Ectodermal cell (in vitro differentiated cells): ENCODE results near the gene TNFSF13B.

Experiments used
- H3K27ac ChIP-seq: 2 replicates; pipeline ENCODE4 v1.7.0; 2013; ENCODE audit warnings: mild to moderate bottlenecking, low read depth, low read length; ENCODE audit not compliant: insufficient read depth, poor library complexity, severe bottlenecking
- H3K27me3 ChIP-seq: 2 replicates; pipeline ENCODE4 v1.7.0; 2013; ENCODE audit warnings: mild to moderate bottlenecking, low read length; ENCODE audit not compliant: insufficient read depth, control insufficient read depth, poor library complexity, severe bottlenecking
- H3K36me3 ChIP-seq: one replicate; pipeline ENCODE4 v1.7.0; 2013; ENCODE audit warnings: low read length; ENCODE audit not compliant: control insufficient read depth, insufficient read depth
- H3K4me1 ChIP-seq: one replicate; pipeline ENCODE4 v1.7.0; 2013; ENCODE audit warnings: low read length; ENCODE audit not compliant: control insufficient read depth, insufficient read depth
- H3K4me3 ChIP-seq: 2 replicates; pipeline ENCODE4 v1.7.0; 2013; ENCODE audit warnings: low read depth, low read length, control low read depth; ENCODE audit not compliant: insufficient read depth
- H3K9me3 ChIP-seq: 2 replicates; pipeline ENCODE4 v1.7.0; 2013; ENCODE audit warnings: mild to moderate bottlenecking, low read length, moderate library complexity; ENCODE audit not compliant: control insufficient read depth
- WGBS, 2 experiments: methylation state at CpG; one replicate each; pipeline ENCODE4 v1.1.7; 2013; ENCODE audit warnings: missing lambda C conversion rate in 2 of 2; 5-methylcytosine and 5-hydroxymethylcytosine counted together

Gene TNFSF13B

DNA sequence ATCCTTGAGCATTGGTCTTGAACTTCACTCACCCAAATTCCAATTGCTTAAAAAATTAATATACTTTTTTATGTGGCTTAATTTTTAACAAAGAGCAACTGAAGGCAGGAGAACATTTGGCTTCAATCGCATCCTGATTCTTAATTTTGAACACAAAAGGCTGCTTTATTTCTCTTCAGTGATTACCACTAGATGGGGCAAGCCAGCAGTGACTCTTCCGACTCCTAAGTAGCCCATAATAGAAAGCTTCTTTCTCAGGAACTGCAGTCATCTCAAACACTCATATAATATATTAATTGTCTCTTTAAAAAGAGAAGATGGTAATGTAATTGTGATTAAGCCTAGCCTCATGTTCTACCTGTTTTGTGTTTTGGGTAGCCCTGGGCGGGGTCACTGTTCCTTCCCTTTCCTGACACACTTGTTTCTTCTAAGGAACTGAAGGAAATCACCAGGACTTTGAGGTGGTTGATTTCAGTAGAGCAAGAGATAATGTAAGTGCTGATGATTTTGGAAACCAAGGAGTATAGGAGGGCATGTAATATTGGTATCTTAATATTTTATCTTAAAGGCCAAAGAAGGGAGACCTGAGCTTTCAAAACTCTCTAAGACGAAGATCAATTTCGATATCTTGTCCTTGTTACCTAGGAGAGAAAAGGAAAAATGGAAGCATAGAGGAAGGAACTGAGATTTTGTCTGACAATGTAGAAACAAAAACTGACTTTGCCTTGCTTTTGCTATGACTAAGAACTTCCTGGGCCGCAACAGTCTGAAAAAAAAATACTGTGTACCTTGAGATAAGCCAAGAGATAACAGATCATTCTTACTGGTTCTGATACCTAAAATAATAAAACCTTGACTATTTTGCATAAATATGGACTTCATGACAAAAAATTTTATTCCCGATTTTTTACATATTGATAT is 73.1 kb downstream of the TNFSF13B start:
- H3K4me3 ChIP-seq, result no peak overlapping the region
- H3K4me1 ChIP-seq, result no peaks in the 10 kb centered on the region
- H3K27me3 ChIP-seq, result no peaks in the 10 kb centered on the region
- 77 to 88% methylated on average over 5 to 7 of the region's 7 CpGs for WGBS, 2 experiments
- no peak overlapping the region for H3K27ac ChIP-seq
- H3K9me3 ChIP-seq, result no peaks in the 10 kb centered on the region
- H3K36me3 ChIP-seq, result no peaks in the 10 kb centered on the region

DNA sequence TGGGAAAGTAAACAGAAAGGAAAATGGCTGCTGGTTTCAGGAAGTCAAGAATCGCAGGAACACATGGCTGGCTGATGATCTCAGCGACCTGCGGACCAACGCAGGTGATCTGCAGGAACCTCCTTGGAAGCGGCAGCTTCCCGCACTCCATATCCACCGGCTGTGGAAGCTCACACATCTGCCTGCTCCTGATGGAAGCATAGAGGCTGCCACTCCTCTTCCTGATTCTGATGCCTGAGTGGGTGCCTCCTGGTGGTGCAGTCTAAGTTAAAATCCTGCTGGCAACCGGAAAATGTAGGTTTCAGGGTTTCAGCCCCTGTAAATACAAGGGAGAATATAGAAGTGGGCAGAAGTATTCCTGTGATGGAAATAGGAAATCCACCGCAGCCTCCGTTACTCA is 75.5 kb downstream of the TNFSF13B start:
- Histone ChIP-seq H3K9me3 (no peaks in the 10 kb centered on the region), H3K36me3 (no peaks in the 10 kb centered on the region), H3K4me1 (no peaks in the 10 kb centered on the region), H3K4me3 (no peak overlapping the region), H3K27me3 (no peaks in the 10 kb centered on the region), H3K27ac (no peak overlapping the region)
- 91 to 92% methylated on average over 10 of the region's 10 CpGs for WGBS, 2 experiments

DNA sequence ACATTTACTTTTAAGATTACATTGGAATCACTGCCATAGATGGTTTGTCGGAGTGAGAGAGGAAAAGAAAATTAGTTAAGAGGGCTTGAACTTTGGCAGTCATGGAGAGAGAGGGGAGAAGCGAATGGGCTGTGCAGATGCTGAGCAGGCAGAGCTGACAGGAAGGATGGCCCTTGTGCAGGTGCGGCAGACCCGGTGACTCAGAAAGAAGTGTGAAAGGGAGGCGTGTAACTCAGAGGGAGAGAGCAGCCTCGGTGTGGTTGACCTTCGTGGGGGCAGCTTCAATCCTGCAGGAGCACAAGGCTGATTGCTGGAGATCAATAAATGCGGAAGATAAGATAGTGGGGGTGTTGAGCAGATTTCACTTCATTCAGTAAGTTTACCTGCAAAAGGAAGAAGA is 76.9 kb downstream of the TNFSF13B start:
- WGBS, 2 experiments, result 70 to 76% methylated on average over 8 of the region's 8 CpGs
- Histone ChIP-seq H3K27ac (no peak overlapping the region), H3K27me3 (no peaks in the 10 kb centered on the region), H3K4me1 (no peaks in the 10 kb centered on the region), H3K9me3 (no peaks in the 10 kb centered on the region), H3K4me3 (no peak overlapping the region), H3K36me3 (no peaks in the 10 kb centered on the region)

DNA sequence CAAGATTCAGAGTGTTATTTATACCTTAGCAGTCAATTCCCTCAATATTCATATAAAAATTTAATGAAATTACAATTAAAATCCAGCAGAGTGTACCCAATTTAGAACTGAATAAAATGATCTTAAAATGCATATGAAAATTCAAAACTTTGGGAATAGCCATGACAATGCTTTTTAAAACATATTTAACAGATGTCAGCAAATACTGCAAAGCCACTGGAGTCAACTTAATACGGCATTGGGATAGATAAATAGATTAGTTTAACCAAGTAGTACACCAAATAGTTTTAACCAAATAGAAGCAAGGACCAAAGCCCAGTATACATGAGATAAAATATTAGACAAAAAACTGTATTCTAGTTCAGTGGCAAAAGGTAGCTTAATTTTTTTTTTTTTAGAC is 79.8 kb downstream of the TNFSF13B start:
- Histone ChIP-seq H3K36me3 (no peaks in the 10 kb centered on the region), H3K9me3 (no peaks in the 10 kb centered on the region), H3K4me1 (no peaks in the 10 kb centered on the region), H3K27me3 (no peaks in the 10 kb centered on the region), H3K4me3 (no peak overlapping the region), H3K27ac (no peak overlapping the region)
- WGBS, 2 experiments, result no CpG with 5 or more reads among the region's 1 CpG

DNA sequence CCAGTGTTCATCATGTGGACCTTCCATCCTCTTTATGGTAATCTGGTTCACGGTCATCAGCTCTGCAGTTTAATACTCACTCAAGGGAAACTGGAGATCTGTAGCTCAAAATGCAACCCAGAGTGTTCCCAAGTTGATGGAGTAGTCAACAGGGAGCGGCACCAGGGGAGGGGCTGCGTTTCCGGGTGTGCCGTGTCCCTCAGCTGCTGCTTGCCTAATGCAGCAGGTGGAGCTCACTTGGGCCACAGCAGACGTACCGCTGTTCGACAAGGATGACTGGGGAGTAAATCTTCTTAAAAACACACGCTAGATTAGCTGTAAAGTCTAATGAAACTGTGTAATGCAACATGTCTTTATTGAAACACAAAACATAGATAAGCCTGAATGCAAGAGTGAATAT is 81.1 kb downstream of the TNFSF13B start:
- no peak overlapping the region for H3K4me3 ChIP-seq
- H3K9me3 ChIP-seq, result no peaks in the 10 kb centered on the region
- H3K27me3 ChIP-seq, result no peaks in the 10 kb centered on the region
- no peaks in the 10 kb centered on the region for H3K36me3 ChIP-seq
- no peaks in the 10 kb centered on the region for H3K4me1 ChIP-seq
- 94 to 95% methylated on average over 9 of the region's 9 CpGs for WGBS, 2 experiments
- H3K27ac ChIP-seq, result no peak overlapping the region

DNA sequence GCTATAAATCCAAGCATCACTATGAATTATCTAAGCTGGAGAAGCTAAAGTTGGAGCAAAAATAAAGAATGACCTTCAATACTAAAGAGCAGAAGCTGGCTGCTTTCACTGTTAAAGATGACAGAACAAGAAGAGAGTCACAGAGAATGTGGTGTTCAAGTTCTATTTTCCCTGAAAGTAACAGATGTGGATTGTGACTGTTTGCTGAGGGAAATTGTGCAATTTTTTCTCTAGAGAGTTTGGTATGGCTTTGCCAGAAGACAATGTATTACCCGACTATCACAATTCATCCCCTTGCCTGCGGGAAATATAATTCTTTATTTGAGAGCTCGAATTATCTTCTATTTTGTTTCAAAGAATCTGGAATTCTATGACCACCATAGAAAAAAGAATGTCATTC is 83.1 kb downstream of the TNFSF13B start:
- no peaks in the 10 kb centered on the region for H3K36me3 ChIP-seq
- 86 to 96% methylated on average over 3 of the region's 3 CpGs for WGBS, 2 experiments
- no peaks in the 10 kb centered on the region for H3K9me3 ChIP-seq
- H3K4me1 ChIP-seq, result no peaks in the 10 kb centered on the region
- no peaks in the 10 kb centered on the region for H3K27me3 ChIP-seq
- no peak overlapping the region for H3K27ac ChIP-seq
- H3K4me3 ChIP-seq, result no peak overlapping the region

DNA sequence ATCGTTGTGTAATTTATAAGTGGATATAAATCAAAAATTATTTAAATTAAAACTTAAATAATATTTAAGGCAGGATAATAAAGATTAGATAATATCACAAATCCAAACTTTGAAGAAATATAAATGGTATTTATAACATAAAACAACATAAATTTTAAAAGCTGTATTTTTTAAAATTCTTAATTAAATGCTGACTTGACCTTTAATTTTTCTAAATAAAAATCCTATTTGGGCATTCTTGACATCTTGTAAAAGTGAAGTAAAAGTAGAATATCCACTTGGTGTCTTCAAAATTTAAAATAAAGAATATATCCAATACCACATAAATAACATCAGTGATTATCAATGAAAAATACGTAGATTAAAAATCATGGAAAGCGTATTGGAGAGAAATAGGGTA is 87.7 kb downstream of the TNFSF13B start:
- WGBS, 2 experiments, result 100% methylated on average over 1 to 2 of the region's 3 CpGs
- Histone ChIP-seq H3K4me1 (no peaks in the 10 kb centered on the region), H3K27me3 (no peaks in the 10 kb centered on the region), H3K4me3 (no peak overlapping the region), H3K36me3 (no peaks in the 10 kb centered on the region), H3K9me3 (no peaks in the 10 kb centered on the region), H3K27ac (no peak overlapping the region)
